HG02610 (cell line): ENCODE results near the gene SLC6A20.
"Not testable (repeated sequence)": the region's sequence is repeated elsewhere in the genome, so short reads cannot be mapped to it uniquely, and the experiment has no call there.

Source experiments
- ATAC-seq: cut with Tn5 transposase; IDR thresholded peaks from one replicate; pipeline ENCODE4 v1.9.1; 2021; ENCODE audit warnings: mild to moderate bottlenecking, moderate library complexity; ENCODE audit not compliant: unreplicated experiment

Gene SLC6A20

GRCh38 chr3:45761831-45762230 is 34.5 kb downstream of the SLC6A20 start:
- no peak for ATAC-seq

- no peak for ATAC-seq
These were observed 35.2 kb downstream of the SLC6A20 start for GRCh38 chr3:45760878-45761711.

- no peak for ATAC-seq
These were observed 36.5 kb downstream of the SLC6A20 start for GRCh38 chr3:45759851-45760250.

- no peak for ATAC-seq
These were observed 37.5 kb downstream of the SLC6A20 start for GRCh38 chr3:45758871-45759270.

GRCh38 chr3:45757141-45757540 is 39.2 kb downstream of the SLC6A20 start:
- not testable (repeated sequence) for ATAC-seq

- ATAC-seq = no peak
These were observed 40.3 kb downstream of the SLC6A20 start for GRCh38 chr3:45756055-45756454.

- ATAC-seq = no peak
These were observed 41.9 kb downstream of the SLC6A20 start for GRCh38 chr3:45754461-45754860.

GRCh38 chr3:45753095-45753494 is 43.2 kb downstream of the SLC6A20 start:
- no peak for ATAC-seq

GRCh38 chr3:45751537-45752242 is 44.6 kb downstream of the SLC6A20 start:
- no peak for ATAC-seq

GRCh38 chr3:45749880-45750279 is 46.5 kb downstream of the SLC6A20 start:
- ATAC-seq = no peak

GRCh38 chr3:45749036-45749600 is 47.2 kb downstream of the SLC6A20 start:
- not testable (repeated sequence) for ATAC-seq

GRCh38 chr3:45748068-45748467 is 48.3 kb downstream of the SLC6A20 start:
- ATAC-seq = no peak

- ATAC-seq = no peak
These were observed 49.3 kb downstream of the SLC6A20 start for GRCh38 chr3:45746777-45747622.

GRCh38 chr3:45746165-45746776 is 50.1 kb downstream of the SLC6A20 start:
- ATAC-seq = no peak

GRCh38 chr3:45742461-45743089 is 53.8 kb downstream of the SLC6A20 start:
- ATAC-seq = no peak

GRCh38 chr3:45741742-45742460 is 54.4 kb downstream of the SLC6A20 start:
- no peak for ATAC-seq

- ATAC-seq = no peak
These were observed 55.1 kb downstream of the SLC6A20 start for GRCh38 chr3:45741247-45741646.

GRCh38 chr3:45739991-45740390 is 56.3 kb downstream of the SLC6A20 start:
- ATAC-seq = no peak

GRCh38 chr3:45737234-45737633 is 59.1 kb downstream of the SLC6A20 start:
- ATAC-seq = no peak
